ENCODE measurements around the gene IGF2BP2. TPM values are rescaled to one million over a fixed set of nuclear protein-coding genes. Genes with fewer than 3 reads are reported as not detected.

IGF2BP2 gene
- total RNA-seq, 1 donor from 2014 or later: 201 TPM

- no peaks in the 10 kb centered on the region for H3K36me3 Mint-ChIP-seq
- H3K4me3 Mint-ChIP-seq: no peak overlapping the region
- TF ChIP-seq, protein P1, sequence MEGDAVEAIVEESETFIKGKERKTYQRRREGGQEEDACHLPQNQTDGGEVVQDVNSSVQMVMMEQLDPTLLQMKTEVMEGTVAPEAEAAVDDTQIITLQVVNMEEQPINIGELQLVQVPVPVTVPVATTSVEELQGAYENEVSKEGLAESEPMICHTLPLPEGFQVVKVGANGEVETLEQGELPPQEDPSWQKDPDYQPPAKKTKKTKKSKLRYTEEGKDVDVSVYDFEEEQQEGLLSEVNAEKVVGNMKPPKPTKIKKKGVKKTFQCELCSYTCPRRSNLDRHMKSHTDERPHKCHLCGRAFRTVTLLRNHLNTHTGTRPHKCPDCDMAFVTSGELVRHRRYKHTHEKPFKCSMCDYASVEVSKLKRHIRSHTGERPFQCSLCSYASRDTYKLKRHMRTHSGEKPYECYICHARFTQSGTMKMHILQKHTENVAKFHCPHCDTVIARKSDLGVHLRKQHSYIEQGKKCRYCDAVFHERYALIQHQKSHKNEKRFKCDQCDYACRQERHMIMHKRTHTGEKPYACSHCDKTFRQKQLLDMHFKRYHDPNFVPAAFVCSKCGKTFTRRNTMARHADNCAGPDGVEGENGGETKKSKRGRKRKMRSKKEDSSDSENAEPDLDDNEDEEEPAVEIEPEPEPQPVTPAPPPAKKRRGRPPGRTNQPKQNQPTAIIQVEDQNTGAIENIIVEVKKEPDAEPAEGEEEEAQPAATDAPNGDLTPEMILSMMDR (IDR thresholded peaks at IDR 0.05; ENCODE audit: unreplicated experiment): no peak
- no peak overlapping the region for H3K27ac Mint-ChIP-seq
- H3K9me3 Mint-ChIP-seq: no peaks in the 10 kb centered on the region
- DNase-seq (ENCODE audit: low spot score in 2 of 2, unreplicated experiment in 2 of 2): no peak
- H3K27me3 Mint-ChIP-seq (ENCODE audit: low read depth): no peaks in the 10 kb centered on the region
- H3K4me1 Mint-ChIP-seq: peaks cover 48% of the 10 kb centered on the region
These were observed 58.4 kb downstream of the IGF2BP2 start for GRCh38 chr3:185766329-185767001.

DNA sequence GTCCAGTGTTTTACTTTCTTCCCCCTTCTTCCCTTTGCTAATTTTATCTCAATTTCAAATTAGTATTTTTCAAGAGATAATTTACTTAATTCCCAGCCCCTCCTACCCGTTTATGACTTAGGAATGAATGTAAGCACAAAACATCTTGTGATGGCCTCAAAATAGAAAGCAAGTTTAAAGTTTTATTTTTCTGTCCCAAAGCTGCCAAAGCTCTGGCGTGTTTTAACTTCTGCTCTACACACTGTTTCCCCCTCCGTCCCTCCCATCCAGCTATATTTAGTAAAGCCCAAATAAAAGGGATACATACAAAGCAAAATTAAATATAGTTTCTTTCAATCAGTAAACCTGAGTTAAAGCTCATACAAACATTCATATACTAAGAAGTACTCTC lies 59.9 kb downstream of the IGF2BP2 start:
- Mint-ChIP-seq H3K4me1 (peaks cover 57% of the 10 kb centered on the region), H3K4me3 (no peak overlapping the region), H3K27ac (no peak overlapping the region), H3K9me3 (no peaks in the 10 kb centered on the region), H3K27me3 (ENCODE audit: low read depth) (no peaks in the 10 kb centered on the region), H3K36me3 (no peaks in the 10 kb centered on the region)
- TF ChIP-seq, protein P1 (IDR thresholded peaks at IDR 0.05; ENCODE audit: unreplicated experiment): no peak
- no peak for DNase-seq (ENCODE audit: low spot score in 2 of 2, unreplicated experiment in 2 of 2)

- H3K4me3 Mint-ChIP-seq: no peak overlapping the region
- no peaks in the 10 kb centered on the region for H3K27me3 Mint-ChIP-seq (ENCODE audit: low read depth)
- peaks cover 59% of the 10 kb centered on the region for H3K4me1 Mint-ChIP-seq
- no peaks in the 10 kb centered on the region for H3K36me3 Mint-ChIP-seq
- H3K9me3 Mint-ChIP-seq: no peaks in the 10 kb centered on the region
- TF ChIP-seq, protein P1 (IDR thresholded peaks at IDR 0.05; ENCODE audit: unreplicated experiment): no peak
- H3K27ac Mint-ChIP-seq: peak overlapping the region; percentile 45
- no peak for DNase-seq (ENCODE audit: low spot score in 2 of 2, unreplicated experiment in 2 of 2)
These were observed 60.5 kb downstream of the IGF2BP2 start for GRCh38 chr3:185764163-185764979.

GRCh38 chr3:185763347-185764005 lies 61.4 kb downstream of the IGF2BP2 start:
- Mint-ChIP-seq H3K4me3 (no peak overlapping the region), H3K27me3 (ENCODE audit: low read depth) (no peaks in the 10 kb centered on the region), H3K4me1 (peaks cover 65% of the 10 kb centered on the region), H3K27ac (peak overlapping the region; percentile 63), H3K9me3 (no peaks in the 10 kb centered on the region), H3K36me3 (no peaks in the 10 kb centered on the region)
- TF ChIP-seq, protein P1 (IDR thresholded peaks at IDR 0.05; ENCODE audit: unreplicated experiment): no peak
- no peak for DNase-seq (ENCODE audit: low spot score in 2 of 2, unreplicated experiment in 2 of 2)

- DNase-seq (ENCODE audit: low spot score in 2 of 2, unreplicated experiment in 2 of 2): no peak
- H3K4me3 Mint-ChIP-seq: no peak overlapping the region
- H3K36me3 Mint-ChIP-seq: peaks cover 18% of the 10 kb centered on the region
- peaks cover 63% of the 10 kb centered on the region for H3K4me1 Mint-ChIP-seq
- H3K9me3 Mint-ChIP-seq: peaks cover 18% of the 10 kb centered on the region
- TF ChIP-seq, protein P1 (IDR thresholded peaks at IDR 0.05; ENCODE audit: unreplicated experiment): no peak
- H3K27me3 Mint-ChIP-seq (ENCODE audit: low read depth): no peaks in the 10 kb centered on the region
- H3K27ac Mint-ChIP-seq: no peak overlapping the region
These were observed 64.3 kb downstream of the IGF2BP2 start for GRCh38 chr3:185760550-185760949.

All from mesothelial cell of epicardium (in vitro differentiated cells).